G401.6 (cell line): ENCODE results near the gene NTM.
"Not testable (repeated sequence)": the region's sequence is repeated elsewhere in the genome, so short reads cannot be mapped to it uniquely, and the experiment has no call there.

Experiments
- FAIRE-seq: peaks from 2 replicates; lab custom pipeline; 2012; peaks lifted over from hg19 to GRCh38; lab: Jason Lieb, UNC

Gene NTM

GRCh38 chr11:131370090-131370751 lies at the start of gene NTM:
NTM (plus strand) TSS chr11:131370615.
- FAIRE-seq, result no peak

- no peak for FAIRE-seq
These were observed 45.4 kb upstream of the NTM start for GRCh38 chr11:131324921-131325570.

- FAIRE-seq, result no peak
These were observed 43.6 kb upstream of the NTM start for GRCh38 chr11:131326829-131327228.

GRCh38 chr11:131327421-131327820 lies 43.0 kb upstream of the NTM start:
- FAIRE-seq, result no peak

GRCh38 chr11:131328843-131329242 lies 41.6 kb upstream of the NTM start:
- FAIRE-seq, result no peak

- no peak for FAIRE-seq
These were observed 39.4 kb upstream of the NTM start for GRCh38 chr11:131331010-131331409.

- no peak for FAIRE-seq
These were observed 38.9 kb upstream of the NTM start for GRCh38 chr11:131331546-131331945.

GRCh38 chr11:131334601-131335000 lies 35.8 kb upstream of the NTM start:
- no peak for FAIRE-seq

- not testable (repeated sequence) for FAIRE-seq
These were observed 28.5 kb upstream of the NTM start for GRCh38 chr11:131341900-131342299.

- not testable (repeated sequence) for FAIRE-seq
These were observed 28.0 kb upstream of the NTM start for GRCh38 chr11:131342442-131342841.

GRCh38 chr11:131345406-131345805 lies 25.0 kb upstream of the NTM start:
- no peak for FAIRE-seq

- no peak for FAIRE-seq
These were observed 20.9 kb upstream of the NTM start for GRCh38 chr11:131349368-131350086.

- FAIRE-seq, result no peak
These were observed 19.5 kb upstream of the NTM start for GRCh38 chr11:131350872-131351271.

- no peak for FAIRE-seq
These were observed 18.6 kb upstream of the NTM start for GRCh38 chr11:131351848-131352247.

GRCh38 chr11:131353766-131354165 lies 16.6 kb upstream of the NTM start:
- FAIRE-seq, result no peak

GRCh38 chr11:131354251-131354701 lies 16.1 kb upstream of the NTM start:
- FAIRE-seq, result no peak

GRCh38 chr11:131356206-131356605 lies 14.2 kb upstream of the NTM start:
- FAIRE-seq, result no peak

GRCh38 chr11:131365329-131365930 lies 5.0 kb upstream of the NTM start:
- FAIRE-seq, result no peak

- FAIRE-seq, result no peak
These were observed 731 bp downstream of the NTM start for GRCh38 chr11:131370901-131371790.

- no peak for FAIRE-seq
These were observed 1.3 kb downstream of the NTM start for GRCh38 chr11:131371791-131372104.

GRCh38 chr11:131372234-131372962 lies 2.0 kb downstream of the NTM start:
- no peak for FAIRE-seq
